Activated naive CD8-positive, alpha-beta T cell treated with anti-CD3 and anti-CD28 coated beads for 36 hours (primary cell): ENCODE measurements around the gene C12orf43. TPM values are rescaled to one million over a fixed set of nuclear protein-coding genes. Genes with fewer than 3 reads are reported as not detected.

Experiments used
- DNase-seq: peaks from one replicate; pipeline ENCODE4 v3.0.0; 2021
- H3K27ac Mint-ChIP-seq: one replicate; pipeline ENCODE4 v1.8.0; 2022; ENCODE audit warnings: mild to moderate bottlenecking, moderate library complexity, mixed read lengths
- H3K27me3 Mint-ChIP-seq: one replicate; pipeline ENCODE4 v1.8.0; 2022; ENCODE audit warnings: mild to moderate bottlenecking, mixed read lengths
- H3K36me3 Mint-ChIP-seq: one replicate; pipeline ENCODE4 v1.8.0; 2021; ENCODE audit warnings: mild to moderate bottlenecking, mixed read lengths
- H3K4me1 Mint-ChIP-seq: one replicate; pipeline ENCODE4 v1.8.0; 2021; ENCODE audit warnings: mixed read lengths
- H3K4me3 Mint-ChIP-seq: one replicate; pipeline ENCODE4 v1.8.0; 2022; ENCODE audit warnings: mild to moderate bottlenecking, moderate library complexity, mixed read lengths
- H3K9me3 Mint-ChIP-seq: one replicate; pipeline ENCODE4 v1.8.0; 2022; ENCODE audit warnings: mixed read lengths
- total RNA-seq, 2 experiments: library from RNA; stranded (reverse); gene quantifications; one replicate each; pipeline ENCODE4 v1.2.3, GENCODE V29; 2021

Gene C12orf43
- total RNA-seq, 2 experiments from 2014 or later: 32.4 to 35.8 TPM

DNA sequence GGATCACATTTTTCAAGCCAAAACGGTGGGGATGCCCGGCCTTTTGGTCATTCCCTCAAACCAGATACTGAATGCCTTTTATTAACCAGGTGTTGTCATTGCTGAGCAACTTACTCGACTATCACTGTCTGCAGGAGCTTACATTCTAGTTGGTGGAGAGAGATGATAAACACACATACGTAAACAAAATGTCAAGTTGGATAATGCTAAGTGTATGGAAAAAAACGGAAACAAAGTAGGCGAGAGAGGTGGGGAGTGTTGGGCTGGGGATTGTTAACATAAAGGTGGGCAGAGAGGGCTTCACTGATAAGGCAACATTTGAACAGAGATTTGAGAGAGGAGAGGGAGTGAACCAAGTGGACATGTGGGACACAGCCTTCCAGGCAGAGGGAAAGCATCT lies 4.5 kb downstream of the C12orf43 start:
- no peak overlapping the region for H3K4me3 Mint-ChIP-seq
- H3K27ac Mint-ChIP-seq: no peak overlapping the region
- peaks cover 10% of the 10 kb centered on the region for H3K36me3 Mint-ChIP-seq
- H3K9me3 Mint-ChIP-seq: no peaks in the 10 kb centered on the region
- peaks cover 17% of the 10 kb centered on the region for H3K4me1 Mint-ChIP-seq
- DNase-seq: no peak
- H3K27me3 Mint-ChIP-seq: no peaks in the 10 kb centered on the region

DNA sequence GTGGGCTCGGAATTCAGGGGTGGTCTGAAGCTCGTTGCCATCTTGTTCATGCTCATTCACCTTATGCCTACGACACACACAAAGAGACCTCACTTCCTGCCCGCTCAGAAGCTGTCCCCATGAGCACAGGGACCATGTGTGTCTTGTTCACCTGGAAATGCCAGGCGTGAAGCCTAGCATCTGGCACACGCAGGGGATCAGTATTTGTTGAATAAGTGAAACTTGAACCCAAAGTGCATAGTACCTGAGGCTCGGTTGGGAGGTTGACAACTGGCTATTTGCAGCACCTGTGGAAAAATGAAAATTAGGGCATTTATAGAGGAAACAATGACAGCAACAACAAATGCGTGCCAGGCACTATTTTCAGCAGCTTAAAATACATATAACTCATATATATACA lies 5.4 kb downstream of the C12orf43 start:
- Mint-ChIP-seq H3K9me3 (no peaks in the 10 kb centered on the region), H3K4me1 (peaks cover 15% of the 10 kb centered on the region), H3K27ac (no peak overlapping the region), H3K27me3 (no peaks in the 10 kb centered on the region), H3K4me3 (no peak overlapping the region), H3K36me3 (peaks cover 13% of the 10 kb centered on the region)
- no peak for DNase-seq

DNA sequence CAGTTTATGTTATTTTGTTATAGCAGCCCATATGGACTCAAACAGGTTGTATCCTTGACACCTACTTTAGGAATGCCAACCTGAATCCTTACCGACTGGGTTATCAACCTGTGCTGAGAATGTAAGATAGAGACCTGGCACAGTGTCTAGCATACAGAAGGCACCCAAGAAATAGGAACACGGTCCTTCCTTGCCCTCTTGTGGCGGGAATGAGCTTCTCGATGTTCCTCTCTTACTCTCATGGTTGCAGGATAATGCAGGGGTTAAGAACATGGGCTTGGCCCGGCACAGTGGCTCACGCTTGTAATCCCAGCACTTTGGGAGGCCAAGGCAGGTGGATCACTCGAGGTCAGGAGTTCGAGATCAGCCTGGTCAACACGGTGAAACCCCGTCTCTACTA lies 6.5 kb downstream of the C12orf43 start:
- Mint-ChIP-seq H3K27me3 (no peaks in the 10 kb centered on the region), H3K36me3 (peaks cover 20% of the 10 kb centered on the region)

DNA sequence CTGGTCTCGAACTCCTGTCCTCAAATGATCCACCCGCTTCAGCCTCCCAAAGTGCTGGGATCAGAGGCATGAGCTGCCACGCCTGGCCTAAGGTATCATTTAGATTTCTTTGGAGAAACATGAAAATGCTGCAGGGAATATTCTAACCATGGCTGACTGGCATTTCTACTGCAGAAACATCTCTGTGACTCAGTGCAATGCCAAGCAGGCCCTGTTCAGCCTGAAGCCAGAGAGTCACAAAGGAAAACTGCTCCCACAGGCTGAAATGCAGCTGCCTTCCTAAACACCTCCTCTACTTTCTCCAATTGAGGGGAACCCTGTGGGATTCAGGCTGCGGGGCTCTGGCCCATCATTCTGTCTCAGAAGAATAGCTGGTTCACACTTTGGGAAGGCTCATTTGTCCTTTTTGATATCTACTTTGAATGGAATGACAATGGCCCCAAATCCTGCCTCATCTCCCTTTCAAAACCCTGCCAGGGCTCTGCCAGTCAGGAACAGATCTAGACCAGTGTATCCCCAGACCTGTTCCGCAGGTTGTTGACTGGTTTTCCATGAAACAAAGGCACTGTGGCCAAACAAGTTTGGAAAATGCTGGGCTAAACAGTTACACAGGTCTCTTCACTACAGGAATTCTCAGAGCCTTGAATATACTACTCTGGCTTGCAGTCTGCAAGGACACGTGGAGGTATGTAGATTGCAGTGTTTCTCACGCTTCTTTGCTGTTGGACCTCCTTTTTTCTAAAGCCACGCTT lies 7.8 kb downstream of the C12orf43 start:
- Mint-ChIP-seq H3K4me3 (no peak overlapping the region), H3K36me3 (peaks cover 20% of the 10 kb centered on the region), H3K4me1 (peaks cover 7% of the 10 kb centered on the region), H3K27ac (no peak overlapping the region), H3K9me3 (no peaks in the 10 kb centered on the region), H3K27me3 (no peaks in the 10 kb centered on the region)
- DNase-seq: no peak

More for the DNA sequence above, 6.5 kb downstream of the C12orf43 start:
- H3K4me1 Mint-ChIP-seq: peaks cover 9% of the 10 kb centered on the region
- no peak overlapping the region for H3K4me3 Mint-ChIP-seq
- DNase-seq: no peak
- no peaks in the 10 kb centered on the region for H3K9me3 Mint-ChIP-seq
- H3K27ac Mint-ChIP-seq: no peak overlapping the region

DNA sequence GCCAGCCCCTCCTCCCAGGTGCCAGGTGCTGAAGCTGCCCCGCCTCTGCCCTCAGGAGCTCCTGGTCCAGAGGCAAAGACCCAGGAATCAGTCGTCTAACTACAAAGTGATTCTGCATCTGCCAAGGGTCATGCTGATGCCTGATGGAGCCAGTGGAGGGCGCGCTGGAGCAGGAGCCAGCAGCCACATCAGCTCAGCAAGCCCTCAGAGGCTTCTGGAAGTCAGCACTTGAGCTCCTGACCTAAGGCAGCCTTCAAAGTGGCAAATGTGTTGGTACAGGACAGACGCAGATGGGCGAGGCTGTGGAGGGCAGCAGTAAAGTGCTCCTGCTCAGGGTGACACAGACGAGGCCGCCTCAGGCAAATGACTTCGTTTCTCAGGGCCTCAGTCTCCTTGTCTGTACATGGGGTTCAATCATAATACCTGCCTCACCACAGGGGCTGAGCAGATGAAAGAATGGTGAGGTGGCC lies 10.9 kb downstream of the C12orf43 start:
- H3K4me1 Mint-ChIP-seq: peaks cover 1% of the 10 kb centered on the region
- H3K9me3 Mint-ChIP-seq: no peaks in the 10 kb centered on the region
- no peaks in the 10 kb centered on the region for H3K27me3 Mint-ChIP-seq
- peak; percentile 53 for DNase-seq
- H3K36me3 Mint-ChIP-seq: peaks cover 22% of the 10 kb centered on the region
- H3K27ac Mint-ChIP-seq: peak overlapping the region; percentile 69
- no peak overlapping the region for H3K4me3 Mint-ChIP-seq

DNA sequence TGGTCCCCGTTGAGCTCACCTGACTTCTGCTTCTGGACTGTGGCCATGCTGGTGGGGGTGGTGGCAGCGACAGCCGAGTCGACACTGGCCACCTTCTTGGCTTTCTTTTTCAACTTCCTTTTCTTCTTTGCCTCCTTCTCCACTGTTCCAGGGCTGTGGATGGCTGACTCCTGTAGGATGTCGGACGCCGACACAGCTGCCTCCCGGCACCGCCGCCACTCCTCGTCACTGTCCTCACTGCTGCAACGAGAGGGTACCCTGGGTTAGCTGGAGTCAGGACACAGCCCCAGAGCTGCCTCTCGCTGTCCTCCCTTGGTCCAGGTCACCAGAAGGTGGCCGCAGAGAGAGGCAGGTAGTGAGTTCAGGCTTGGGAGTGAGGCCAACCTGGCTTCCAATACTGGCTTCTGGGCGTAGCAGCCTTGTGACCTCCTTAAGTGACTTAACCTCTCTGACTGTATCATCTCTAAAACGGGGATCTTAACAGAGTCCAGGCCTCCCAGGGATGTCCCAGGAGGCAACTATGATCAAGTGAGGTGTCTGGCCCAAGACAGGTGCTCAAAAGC lies 12.0 kb downstream of the C12orf43 start:
- Mint-ChIP-seq H3K9me3 (no peaks in the 10 kb centered on the region), H3K4me1 (peaks cover 1% of the 10 kb centered on the region), H3K27ac (no peak overlapping the region), H3K36me3 (peaks cover 20% of the 10 kb centered on the region), H3K4me3 (no peak overlapping the region), H3K27me3 (no peaks in the 10 kb centered on the region)
- no peak for DNase-seq

DNA sequence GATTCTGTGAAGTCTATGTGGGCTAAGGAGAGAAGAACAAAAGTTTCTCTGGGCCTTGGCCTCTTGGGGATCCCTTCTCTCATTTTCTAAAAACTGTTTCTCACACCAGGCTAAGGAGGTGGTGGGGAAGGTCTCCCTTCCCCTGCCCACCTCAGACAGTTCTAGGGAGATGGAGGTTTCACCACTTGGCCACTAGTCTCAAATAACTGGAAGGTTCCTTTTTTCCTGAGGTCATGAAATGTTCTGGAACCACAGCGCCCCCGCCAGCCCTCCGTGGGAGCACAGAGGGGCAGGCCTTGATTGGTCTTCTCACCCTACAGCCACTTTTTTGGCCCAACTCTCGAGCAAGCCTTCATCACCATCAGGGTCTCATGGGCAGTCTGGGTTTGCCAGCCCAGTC lies 12.6 kb downstream of the C12orf43 start:
- Mint-ChIP-seq H3K9me3 (no peaks in the 10 kb centered on the region), H3K4me3 (no peak overlapping the region)

DNA sequence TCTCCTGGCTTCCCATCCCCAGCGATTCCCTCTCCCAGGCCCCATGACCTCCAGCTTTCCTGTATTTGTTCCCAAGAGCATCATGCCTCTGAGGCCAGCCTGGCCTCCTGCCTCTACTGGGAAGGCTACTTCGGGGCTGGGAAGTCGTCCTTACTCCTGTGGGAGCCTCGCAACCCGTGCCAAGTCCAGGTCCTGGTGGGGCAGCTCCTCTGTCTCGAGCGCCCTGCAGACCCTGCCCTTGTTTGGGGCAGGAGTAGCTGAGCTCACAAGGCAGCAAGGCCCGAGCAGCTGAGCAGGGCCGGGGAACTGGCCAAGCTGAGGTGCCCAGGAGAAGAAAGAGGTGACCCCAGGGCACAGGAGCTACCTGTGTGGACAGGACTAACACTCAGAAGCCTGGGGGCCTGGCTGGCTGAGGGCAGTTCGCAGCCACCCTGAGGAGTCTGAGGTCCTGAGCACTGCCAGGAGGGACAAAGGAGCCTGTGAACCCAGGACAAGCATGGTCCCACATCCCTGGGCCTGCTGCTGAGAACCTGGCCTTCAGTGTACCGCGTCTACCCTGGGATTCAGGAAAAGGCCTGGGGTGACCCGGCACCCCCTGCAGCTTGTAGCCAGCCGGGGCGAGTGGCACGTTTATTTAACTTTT lies 14.3 kb downstream of the C12orf43 start:
- Mint-ChIP-seq H3K4me1 (peaks cover 1% of the 10 kb centered on the region), H3K27ac (no peak overlapping the region), H3K36me3 (peaks cover 15% of the 10 kb centered on the region), H3K27me3 (no peaks in the 10 kb centered on the region), H3K9me3 (no peaks in the 10 kb centered on the region), H3K4me3 (no peak overlapping the region)
- no peak for DNase-seq

More for the DNA sequence above, 12.6 kb downstream of the C12orf43 start:
- Mint-ChIP-seq H3K27ac (no peak overlapping the region), H3K27me3 (no peaks in the 10 kb centered on the region), H3K4me1 (peaks cover 1% of the 10 kb centered on the region), H3K36me3 (peaks cover 20% of the 10 kb centered on the region)
- DNase-seq: no peak

DNA sequence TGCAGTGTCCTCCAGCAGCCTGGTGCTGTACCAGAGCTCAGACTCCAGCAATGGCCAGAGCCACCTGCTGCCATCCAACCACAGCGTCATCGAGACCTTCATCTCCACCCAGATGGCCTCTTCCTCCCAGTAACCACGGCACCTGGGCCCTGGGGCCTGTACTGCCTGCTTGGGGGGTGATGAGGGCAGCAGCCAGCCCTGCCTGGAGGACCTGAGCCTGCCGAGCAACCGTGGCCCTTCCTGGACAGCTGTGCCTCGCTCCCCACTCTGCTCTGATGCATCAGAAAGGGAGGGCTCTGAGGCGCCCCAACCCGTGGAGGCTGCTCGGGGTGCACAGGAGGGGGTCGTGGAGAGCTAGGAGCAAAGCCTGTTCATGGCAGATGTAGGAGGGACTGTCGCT lies 15.2 kb downstream of the C12orf43 start:
- Mint-ChIP-seq H3K4me3 (no peak overlapping the region), H3K27ac (peak overlapping the region; percentile 20), H3K4me1 (peaks cover 1% of the 10 kb centered on the region), H3K27me3 (no peaks in the 10 kb centered on the region), H3K36me3 (peaks cover 11% of the 10 kb centered on the region), H3K9me3 (no peaks in the 10 kb centered on the region)
- no peak for DNase-seq

DNA sequence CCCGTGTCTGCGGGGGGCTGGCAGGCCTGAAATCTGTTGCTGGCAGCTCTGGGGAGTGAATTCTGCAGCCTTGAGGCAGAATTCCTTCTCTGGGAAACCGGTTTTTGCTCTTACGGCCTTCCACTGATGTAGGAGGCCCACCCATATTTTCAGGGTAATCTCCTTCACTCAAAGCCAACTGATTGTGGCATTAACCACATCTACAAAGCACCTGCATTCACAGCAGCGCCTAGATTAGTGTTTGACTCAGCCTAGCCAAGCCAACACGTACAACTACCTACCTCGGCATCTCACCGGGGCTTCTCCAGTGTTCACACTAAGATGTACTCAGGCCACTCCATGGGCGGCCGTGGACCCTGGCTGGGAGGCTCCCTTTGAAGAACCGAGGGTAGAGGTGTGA lies 15.8 kb downstream of the C12orf43 start:
- H3K36me3 Mint-ChIP-seq: peaks cover 10% of the 10 kb centered on the region
- no peak overlapping the region for H3K4me3 Mint-ChIP-seq
- no peaks in the 10 kb centered on the region for H3K9me3 Mint-ChIP-seq

DNA sequence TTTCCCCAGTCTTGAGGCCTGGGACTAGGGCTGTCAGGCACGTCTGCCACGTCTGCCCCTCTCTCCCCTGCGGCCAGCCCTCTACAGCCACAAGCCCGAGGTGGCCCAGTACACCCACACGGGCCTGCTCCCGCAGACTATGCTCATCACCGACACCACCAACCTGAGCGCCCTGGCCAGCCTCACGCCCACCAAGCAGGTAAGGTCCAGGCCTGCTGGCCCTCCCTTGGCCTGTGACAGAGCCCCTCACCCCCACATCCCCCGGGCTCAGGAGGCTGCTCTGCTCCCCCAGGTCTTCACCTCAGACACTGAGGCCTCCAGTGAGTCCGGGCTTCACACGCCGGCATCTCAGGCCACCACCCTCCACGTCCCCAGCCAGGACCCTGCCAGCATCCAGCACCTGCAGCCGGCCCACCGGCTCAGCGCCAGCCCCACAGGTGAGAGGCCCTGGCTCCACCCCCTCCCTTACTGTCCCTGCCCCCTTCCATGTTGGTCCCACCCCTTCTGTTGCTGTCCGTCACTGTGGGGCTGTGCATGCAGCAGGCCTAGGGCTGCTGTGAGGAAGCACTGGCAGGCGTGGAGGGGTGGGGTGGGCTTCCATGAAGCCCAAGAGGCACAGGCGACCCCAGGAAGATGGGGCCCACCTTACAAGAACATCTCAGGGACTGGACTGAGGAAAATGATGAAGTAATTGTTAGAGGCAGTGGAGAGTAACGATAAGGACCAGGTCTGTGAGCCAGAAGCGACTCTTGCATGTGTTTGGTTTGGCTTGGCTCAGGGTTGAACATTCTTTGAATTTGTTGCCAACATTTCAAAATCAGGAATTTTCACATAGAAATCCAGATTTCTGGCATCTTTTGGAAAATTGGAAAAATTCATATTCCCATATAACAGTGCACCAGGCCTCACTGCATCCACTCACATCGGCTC lies 16.8 kb downstream of the C12orf43 start:
- no peak overlapping the region for H3K27ac Mint-ChIP-seq
- peaks cover 6% of the 10 kb centered on the region for H3K27me3 Mint-ChIP-seq
- peaks cover 1% of the 10 kb centered on the region for H3K4me1 Mint-ChIP-seq
- no peak for DNase-seq
- peaks cover 2% of the 10 kb centered on the region for H3K36me3 Mint-ChIP-seq
- H3K4me3 Mint-ChIP-seq: no peak overlapping the region
- no peaks in the 10 kb centered on the region for H3K9me3 Mint-ChIP-seq

More for the DNA sequence above, 15.8 kb downstream of the C12orf43 start:
- DNase-seq: no peak
- Mint-ChIP-seq H3K4me1 (peaks cover 1% of the 10 kb centered on the region), H3K27me3 (no peaks in the 10 kb centered on the region), H3K27ac (no peak overlapping the region)

DNA sequence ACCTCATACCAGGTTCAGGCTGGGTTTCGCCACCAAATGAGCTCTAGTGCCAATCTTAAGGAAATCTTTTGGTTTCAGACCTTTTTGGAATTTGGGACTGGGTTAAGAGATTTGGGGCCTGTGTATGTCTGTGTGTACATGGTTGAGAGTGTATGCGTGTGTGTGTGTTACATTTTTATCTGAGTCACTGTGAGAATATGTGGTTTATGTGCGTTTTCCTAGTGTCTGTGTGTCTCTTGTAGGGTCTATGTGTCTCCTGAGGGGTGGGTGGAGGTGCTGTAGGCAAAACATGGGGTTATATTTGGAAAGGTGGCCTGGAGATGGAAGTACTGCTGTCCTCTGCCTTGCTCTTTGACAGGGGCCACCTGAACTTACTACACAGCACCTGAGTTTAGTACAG lies 17.9 kb downstream of the C12orf43 start:
- Mint-ChIP-seq H3K9me3 (no peaks in the 10 kb centered on the region), H3K4me1 (peaks cover 1% of the 10 kb centered on the region), H3K27ac (no peak overlapping the region), H3K27me3 (peaks cover 7% of the 10 kb centered on the region), H3K4me3 (no peak overlapping the region), H3K36me3 (peaks cover 2% of the 10 kb centered on the region)
- no peak for DNase-seq

DNA sequence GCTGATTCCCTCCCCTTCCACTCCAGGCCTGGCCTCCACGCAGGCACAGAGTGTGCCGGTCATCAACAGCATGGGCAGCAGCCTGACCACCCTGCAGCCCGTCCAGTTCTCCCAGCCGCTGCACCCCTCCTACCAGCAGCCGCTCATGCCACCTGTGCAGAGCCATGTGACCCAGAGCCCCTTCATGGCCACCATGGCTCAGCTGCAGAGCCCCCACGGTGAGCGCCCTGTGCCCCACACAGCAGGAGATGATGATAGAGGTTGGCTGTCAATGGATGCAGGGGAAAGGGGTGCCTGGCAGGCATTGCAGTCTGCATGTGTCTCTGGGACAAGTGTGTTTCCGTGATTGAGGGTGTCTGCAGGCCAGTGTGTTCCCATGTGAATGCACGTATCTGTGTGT lies 18.8 kb downstream of the C12orf43 start:
- Mint-ChIP-seq H3K27me3 (peaks cover 7% of the 10 kb centered on the region), H3K27ac (no peak overlapping the region), H3K4me3 (no peak overlapping the region), H3K4me1 (peaks cover 1% of the 10 kb centered on the region), H3K9me3 (no peaks in the 10 kb centered on the region), H3K36me3 (peaks cover 2% of the 10 kb centered on the region)
- no peak for DNase-seq

DNA sequence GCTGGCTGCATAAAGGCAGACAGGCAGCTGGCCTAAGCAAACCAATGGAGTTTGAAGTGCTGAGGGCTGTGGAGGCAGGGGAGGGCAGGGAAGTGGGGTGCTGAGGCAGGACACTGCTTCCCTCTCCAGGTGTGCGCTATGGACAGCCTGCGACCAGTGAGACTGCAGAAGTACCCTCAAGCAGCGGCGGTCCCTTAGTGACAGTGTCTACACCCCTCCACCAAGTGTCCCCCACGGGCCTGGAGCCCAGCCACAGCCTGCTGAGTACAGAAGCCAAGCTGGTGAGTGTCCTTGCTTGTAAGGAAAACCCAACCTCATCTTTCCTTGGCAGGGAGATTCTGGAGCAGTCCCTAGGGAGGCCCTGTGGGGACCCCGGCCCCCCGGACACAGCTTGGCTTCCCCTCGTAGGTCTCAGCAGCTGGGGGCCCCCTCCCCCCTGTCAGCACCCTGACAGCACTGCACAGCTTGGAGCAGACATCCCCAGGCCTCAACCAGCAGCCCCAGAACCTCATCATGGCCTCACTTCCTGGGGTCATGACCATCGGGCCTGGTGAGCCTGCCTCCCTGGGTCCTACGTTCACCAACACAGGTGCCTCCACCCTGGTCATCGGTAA lies 20.0 kb downstream of the C12orf43 start:
- no peak for DNase-seq
- H3K9me3 Mint-ChIP-seq: no peaks in the 10 kb centered on the region
- H3K4me1 Mint-ChIP-seq: peaks cover 1% of the 10 kb centered on the region
- H3K36me3 Mint-ChIP-seq: no peaks in the 10 kb centered on the region
- H3K4me3 Mint-ChIP-seq: no peak overlapping the region
- no peak overlapping the region for H3K27ac Mint-ChIP-seq
- peaks cover 7% of the 10 kb centered on the region for H3K27me3 Mint-ChIP-seq
